Lower leg skin (tissue), 4 donors: ENCODE data around the gene KIF1B. TPM values are rescaled to one million over a fixed set of nuclear protein-coding genes. Genes with fewer than 3 reads are reported as not detected.

Source experiments
- DNase-seq, 2 donors: peaks; one replicate each; pipeline ENCODE4 v3.0.0-alpha.2; 2019; ENCODE audit warnings: low spot score in 2 of 2
- H3K4me3 ChIP-seq: fragments of 200-600 bp; sonication (generic); 2 replicates; pipeline ENCODE4 v1.5.1; 2017; ENCODE audit warnings: mild to moderate bottlenecking, low read depth; ENCODE audit not compliant: poor library complexity, severe bottlenecking
- CTCF ChIP-seq, 3 donors: fragments of 450-650 bp; IDR thresholded peaks; one replicate each; pipeline ENCODE4 v1.5.1; 2016; ENCODE audit warnings: antibody characterized with exemption in 3 of 3, mild to moderate bottlenecking in 3 of 3, moderate library complexity in 2 of 3
- POLR2A ChIP-seq, 2 donors: fragments of 450-650 bp; IDR thresholded peaks; one replicate each; pipeline ENCODE4 v1.6.1; 2016 to 2017; ENCODE audit warnings: antibody characterized with exemption in 2 of 2, mild to moderate bottlenecking in 1 of 2, moderate library complexity in 1 of 2
- WGBS, 2 donors: methylation state at CpG; one replicate each; pipeline ENCODE4 v1.1.5; 2018; 5-methylcytosine and 5-hydroxymethylcytosine counted together
- intact Hi-C: fragments of 100-400 bp; cut with DNase I; formaldehyde crosslinking; loops from one replicate; pipeline ENCODE4 v1.15.0; 2023; ENCODE audit warnings: low total_unique reads
- total RNA-seq, 4 donors: library from RNA; depleted of rRNA; stranded (reverse); fragments of >200 nt; gene quantifications; one replicate each; pipeline ENCODE4 v1.1.0, GENCODE V29; 2016

Gene KIF1B
- total RNA-seq, 4 donors from 2014 or later, result 44.1 to 53.1 (median 46.0) TPM

- no peak for DNase-seq
- intact Hi-C loops, result no loop called here
- H3K4me3 ChIP-seq, result no peak overlapping the region
- TF ChIP-seq POLR2A (IDR thresholded peaks at IDR 0.05), result no peak
- no peak for TF ChIP-seq CTCF (IDR thresholded peaks at IDR 0.05)
- 74 to 76% methylated on average over 4 of the region's 4 CpGs for WGBS, 2 donors
Observed at GRCh38 chr1:10187026-10187334, 23.4 kb upstream of the KIF1B start.

- 92 to 94% methylated on average over 2 of the region's 2 CpGs for WGBS, 2 donors
- intact Hi-C loops, result no loop called here
- no peak for TF ChIP-seq POLR2A (IDR thresholded peaks at IDR 0.05)
- no peak for TF ChIP-seq CTCF (IDR thresholded peaks at IDR 0.05)
- H3K4me3 ChIP-seq, result no peak overlapping the region
- DNase-seq, result no peak
Observed at GRCh38 chr1:10188133-10188650, 22.2 kb upstream of the KIF1B start.

- intact Hi-C loops, result no loop called here
- no peak for DNase-seq
- TF ChIP-seq POLR2A (IDR thresholded peaks at IDR 0.05), result no peak
- 38 to 44% methylated on average over 4 of the region's 4 CpGs for WGBS, 2 donors
- H3K4me3 ChIP-seq, result no peak overlapping the region
Observed at GRCh38 chr1:10189659-10190058, 20.7 kb upstream of the KIF1B start.

GRCh38 chr1:10192263-10192662 lies 18.1 kb upstream of the KIF1B start:
- no peak overlapping the region for H3K4me3 ChIP-seq
- no peak for DNase-seq
- 85 to 86% methylated on average over 5 of the region's 5 CpGs for WGBS, 2 donors
- no peak for TF ChIP-seq CTCF (IDR thresholded peaks at IDR 0.05)
- no peak for TF ChIP-seq POLR2A (IDR thresholded peaks at IDR 0.05)
- intact Hi-C loops, result no loop called here

GRCh38 chr1:10193288-10193687 lies 17.1 kb upstream of the KIF1B start:
- no peak for DNase-seq
- H3K4me3 ChIP-seq, result no peak overlapping the region
- TF ChIP-seq POLR2A (IDR thresholded peaks at IDR 0.05), result no peak
- 70 to 74% methylated on average over 6 of the region's 6 CpGs for WGBS, 2 donors
- intact Hi-C loops, result no loop called here

GRCh38 chr1:10195570-10195969 lies 14.8 kb upstream of the KIF1B start:
- TF ChIP-seq CTCF (IDR thresholded peaks at IDR 0.05) (no peak), POLR2A (IDR thresholded peaks at IDR 0.05) (no peak)
- DNase-seq, result no peak
- 80 to 81% methylated on average over 6 of the region's 6 CpGs for WGBS, 2 donors
- no peak overlapping the region for H3K4me3 ChIP-seq
- intact Hi-C loops, result no loop called here

- no peak overlapping the region for H3K4me3 ChIP-seq
- intact Hi-C loops, result no loop called here
- TF ChIP-seq CTCF (IDR thresholded peaks at IDR 0.05) (no peak), POLR2A (IDR thresholded peaks at IDR 0.05) (no peak)
- 44 to 48% methylated on average over 3 of the region's 3 CpGs for WGBS, 2 donors
- DNase-seq, result no peak
Observed at GRCh38 chr1:10196976-10197375, 13.4 kb upstream of the KIF1B start.
